Thyroid gland (tissue), 4 donors: ENCODE measurements around the gene SGPL1. TPM values are rescaled to one million over a fixed set of nuclear protein-coding genes. Genes with fewer than 3 reads are reported as not detected.
A peak's percentile ranks its signal among the peaks of the same experiment; 100 is the strongest.

Experiments
- DNase-seq, 2 donors: peaks; one replicate each; pipeline ENCODE4 v3.0.0-alpha.2; 2019
- H3K27ac ChIP-seq, 3 donors: fragments of 200-600 bp; sonication (generic); 1 replicate in 2 of 3; 2 replicates in 1 of 3; pipeline ENCODE4 v1.5.1; 2016 to 2019; ENCODE audit warnings: mild to moderate bottlenecking in 1 of 3, moderate library complexity in 1 of 3
- H3K27me3 ChIP-seq: fragments of 200-600 bp; sonication (generic); one replicate; pipeline ENCODE4 v1.5.1; 2019
- H3K36me3 ChIP-seq, 2 donors: fragments of 200-600 bp; sonication (generic); one replicate each; pipeline ENCODE4 v1.5.1; 2016 to 2019
- H3K4me1 ChIP-seq, 2 donors: fragments of 200-600 bp; sonication (generic); one replicate each; pipeline ENCODE4 v1.5.1; 2017 to 2019
- H3K4me3 ChIP-seq, 3 donors: fragments of 200-600 bp; sonication (generic); replicated peaks in 1 of 3; 1 replicate in 2 of 3; 2 replicates in 1 of 3; pipeline ENCODE4 v1.5.1; 2016; ENCODE audit warnings: mild to moderate bottlenecking in 1 of 3
- H3K9me3 ChIP-seq: fragments of 200-600 bp; sonication (generic); one replicate; pipeline ENCODE4 v1.5.1; 2017
- CTCF ChIP-seq, 6 experiments: fragments of 200-600 bp in 3 of 6; fragments of 450-650 bp in 3 of 6; sonication (generic) in 3 of 6; IDR thresholded peaks; one replicate each; pipeline ENCODE4 v1.5.1; 2016 to 2019; ENCODE audit warnings: antibody characterized with exemption in 6 of 6, mild to moderate bottlenecking in 2 of 6, inconsistent platforms in 1 of 6, moderate library complexity in 1 of 6
- POLR2A ChIP-seq, 2 donors: fragments of 450-650 bp; IDR thresholded peaks; one replicate each; pipeline ENCODE4 v1.6.1; 2017; ENCODE audit warnings: antibody characterized with exemption in 2 of 2, mild to moderate bottlenecking in 2 of 2, moderate library complexity in 1 of 2
- WGBS, 2 donors: methylation state at CpG; one replicate each; pipeline ENCODE4 v1.1.5; 2017; 5-methylcytosine and 5-hydroxymethylcytosine counted together
- intact Hi-C: fragments of 100-400 bp; cut with DNase I; formaldehyde crosslinking; loops from one replicate; pipeline ENCODE4 v1.15.1; 2023
- total RNA-seq, 4 donors: library from RNA; depleted of rRNA; stranded (reverse); fragments of >200 nt; gene quantifications; one replicate each; pipeline ENCODE4 v1.2.3, GENCODE V29; 2016

Gene SGPL1
- total RNA-seq, 4 donors from 2014 or later, result 40.6 to 64.4 (median 46.1) TPM

- TF ChIP-seq POLR2A (IDR thresholded peaks at IDR 0.05), result no peak
- TF ChIP-seq CTCF (IDR thresholded peaks at IDR 0.05), result no peak
- Histone ChIP-seq H3K4me3 (no peak overlapping the region), H3K9me3 (no peaks in the 10 kb centered on the region), H3K36me3 (no peaks in the 10 kb centered on the region), H3K27me3 (no peaks in the 10 kb centered on the region), H3K27ac (peak overlapping the region in 1 of 3 donors; percentile 88), H3K4me1 (peaks cover 23 to 43% of the 10 kb centered on the region in 2 donors)
- intact Hi-C loops, result no loop called here
- no peak for DNase-seq
- 96 to 97% methylated on average over 3 of the region's 3 CpGs for WGBS, 2 donors
These were observed 10.0 kb upstream of the SGPL1 start for GRCh38 chr10:70805619-70806215.

- H3K27me3 ChIP-seq, result no peaks in the 10 kb centered on the region
- 90 to 100% methylated on average over 1 of the region's 1 CpG for WGBS, 2 donors
- no peaks in the 10 kb centered on the region for H3K36me3 ChIP-seq
- H3K27ac ChIP-seq, result no peak overlapping the region
- H3K4me1 ChIP-seq, result peaks cover 23 to 43% of the 10 kb centered on the region in 2 donors
- TF ChIP-seq POLR2A (IDR thresholded peaks at IDR 0.05) (no peak), CTCF (IDR thresholded peaks at IDR 0.05) (no peak)
- no peak for DNase-seq
- no peak overlapping the region for H3K4me3 ChIP-seq
- intact Hi-C loops, result no loop called here
- no peaks in the 10 kb centered on the region for H3K9me3 ChIP-seq
These were observed 8.9 kb upstream of the SGPL1 start for GRCh38 chr10:70806841-70807240.

GRCh38 chr10:70807556-70807955 is 8.2 kb upstream of the SGPL1 start:
- no peaks in the 10 kb centered on the region for H3K27me3 ChIP-seq
- H3K9me3 ChIP-seq, result no peaks in the 10 kb centered on the region
- H3K4me3 ChIP-seq, result no peak overlapping the region
- peaks cover 23 to 51% of the 10 kb centered on the region in 2 donors for H3K4me1 ChIP-seq
- 94 to 95% methylated on average over 3 of the region's 3 CpGs for WGBS, 2 donors
- DNase-seq, result no peak
- H3K36me3 ChIP-seq, result no peaks in the 10 kb centered on the region
- TF ChIP-seq CTCF (IDR thresholded peaks at IDR 0.05) (no peak), POLR2A (IDR thresholded peaks at IDR 0.05) (no peak)
- intact Hi-C loops, result no loop called here
- H3K27ac ChIP-seq, result no peak overlapping the region

- peak; percentile 77 to 82 for DNase-seq
- Histone ChIP-seq H3K4me1 (peaks cover 27 to 54% of the 10 kb centered on the region in 2 donors), H3K4me3 (no peak overlapping the region), H3K36me3 (no peaks in the 10 kb centered on the region), H3K27ac (peak overlapping the region; percentile 59 to 82 (median 73)), H3K9me3 (no peaks in the 10 kb centered on the region), H3K27me3 (no peaks in the 10 kb centered on the region)
- intact Hi-C loops, result no loop called here
- WGBS, 2 donors, result 42 to 46% methylated on average over 5 to 6 of the region's 6 CpGs
- no peak for TF ChIP-seq POLR2A (IDR thresholded peaks at IDR 0.05)
- TF ChIP-seq CTCF (IDR thresholded peaks at IDR 0.05), result no peak
These were observed 6.6 kb upstream of the SGPL1 start for GRCh38 chr10:70809011-70809611.

- intact Hi-C loops, result no loop called here
- no peak for DNase-seq
- Histone ChIP-seq H3K4me3 (no peak overlapping the region), H3K4me1 (peaks cover 21 to 47% of the 10 kb centered on the region in 2 donors), H3K9me3 (no peaks in the 10 kb centered on the region), H3K27me3 (no peaks in the 10 kb centered on the region), H3K27ac (peak overlapping the region; percentile 59 to 82 (median 73)), H3K36me3 (no peaks in the 10 kb centered on the region)
- 86 to 98% methylated on average over 2 of the region's 2 CpGs for WGBS, 2 donors
- TF ChIP-seq CTCF (IDR thresholded peaks at IDR 0.05) (no peak), POLR2A (IDR thresholded peaks at IDR 0.05) (no peak)
These were observed 6.0 kb upstream of the SGPL1 start for GRCh38 chr10:70809726-70810125.
